IMR-90 (cell line): ENCODE results near the gene EDA. TPM values are rescaled to one million over a fixed set of nuclear protein-coding genes. Genes with fewer than 3 reads are reported as not detected.

Experiments
- ATAC-seq: fragments of 200-7000 bp; cut with Tn5 transposase; 2 replicates; pipeline ENCODE4 v1.9.1; 2020; ENCODE audit warnings: low read depth, mild to moderate bottlenecking, moderate library complexity
- BruUV-seq: library from RNA; stranded (reverse); fragments of 400-500 nt; replicated peaks from 2 replicates; lab custom pipeline; 2021; lab: Mats Ljungman, UMichigan
- CTCF ChIA-PET: fragments of 300-600 bp; formaldehyde crosslinking; extraction: SDS; loops from one replicate; lab custom pipeline; 2021; ENCODE audit warnings: antibody characterized with exemption; lab: Yijun Ruan, JAX
- POLR2A ChIA-PET: fragments of 300-600 bp; sonication (Branson Sonifier 250); formaldehyde crosslinking; loops from one replicate; lab custom pipeline; 2022; ENCODE audit warnings: antibody characterized with exemption; ENCODE audit not compliant: unreplicated experiment; lab: Charles Lee
- DNase-seq: peaks from one replicate; pipeline ENCODE4 v3.0.0; 2013
- H2AFZ ChIP-seq: replicated peaks from 2 replicates; pipeline ENCODE3; 2013; ENCODE audit warnings: low read length, mild to moderate bottlenecking; ENCODE audit not compliant: poor library complexity
- H2AK5ac ChIP-seq: 2 replicates; pipeline ENCODE4 v1.6.1; 2013; ENCODE audit warnings: low read depth, low read length, inconsistent platforms
- H2AK9ac ChIP-seq: replicated peaks from 2 replicates; pipeline ENCODE3; 2013; ENCODE audit warnings: mild to moderate bottlenecking, low read depth, low read length, moderate library complexity; ENCODE audit not compliant: poor library complexity
- H2BK120ac ChIP-seq: 2 replicates; pipeline ENCODE4 v1.6.1; 2013; ENCODE audit warnings: low read depth, low read length, inconsistent platforms
- H2BK15ac ChIP-seq: 3 replicates; pipeline ENCODE4 v1.6.1; 2013; ENCODE audit warnings: low read depth, low read length, inconsistent platforms
- H2BK20ac ChIP-seq: 2 replicates; pipeline ENCODE4 v1.6.1; 2013; ENCODE audit warnings: low read depth, mild to moderate bottlenecking, inconsistent platforms, low read length, moderate library complexity
- H2BK5ac ChIP-seq: 2 replicates; pipeline ENCODE4 v1.6.1; 2013; ENCODE audit warnings: mild to moderate bottlenecking, low read depth, low read length, inconsistent platforms; ENCODE audit not compliant: poor library complexity, severe bottlenecking
- H3K14ac ChIP-seq: replicated peaks from 2 replicates; pipeline ENCODE4 v1.6.1; 2013; ENCODE audit warnings: low read depth, low read length, inconsistent platforms
- H3K18ac ChIP-seq: 2 replicates; pipeline ENCODE4 v1.6.1; 2013; ENCODE audit warnings: low read depth, low read length, control low read depth
- H3K23ac ChIP-seq: 2 replicates; pipeline ENCODE4 v1.6.1; 2013; ENCODE audit warnings: low read depth, low read length, inconsistent platforms
- H3K27ac ChIP-seq: 2 replicates; pipeline ENCODE4 v1.5.1; 2013; ENCODE audit warnings: mild to moderate bottlenecking, control low read depth, low read length; ENCODE audit not compliant: insufficient read depth
- H3K27me3 ChIP-seq: 2 replicates; pipeline ENCODE4 v1.6.1; 2013; ENCODE audit warnings: low read length; ENCODE audit not compliant: control insufficient read depth, insufficient read depth
- H3K36me3 ChIP-seq: 2 replicates; pipeline ENCODE4 v1.6.1; 2013; ENCODE audit warnings: low read length, mixed read lengths; ENCODE audit not compliant: control insufficient read depth, insufficient read depth
- H3K4ac ChIP-seq: 2 replicates; pipeline ENCODE4 v1.6.1; 2013; ENCODE audit warnings: low read depth, low read length, inconsistent platforms
- H3K4me1 ChIP-seq: 2 replicates; pipeline ENCODE4 v1.6.1; 2013; ENCODE audit warnings: low read length, mixed read lengths; ENCODE audit not compliant: control insufficient read depth, insufficient read depth
- H3K4me2 ChIP-seq: 2 replicates; pipeline ENCODE4 v1.6.1; 2013; ENCODE audit warnings: low read depth, mild to moderate bottlenecking, control low read depth, low read length, moderate library complexity
- H3K4me3 ChIP-seq: 2 replicates; pipeline ENCODE4 v1.5.1; 2013; ENCODE audit warnings: low read depth, mild to moderate bottlenecking, control low read depth, low read length, moderate library complexity; ENCODE audit not compliant: insufficient read depth
- H3K56ac ChIP-seq: 2 replicates; pipeline ENCODE4 v1.6.1; 2013; ENCODE audit warnings: low read length, inconsistent platforms; ENCODE audit not compliant: insufficient read depth; ENCODE audit errors: extremely low read depth
- H3K79me1 ChIP-seq, 2 experiments: 2 replicates each; pipeline ENCODE4 v1.6.1; 2013; ENCODE audit warnings: low read length in 2 of 2, inconsistent platforms in 1 of 2, low read depth in 1 of 2
- H3K9ac ChIP-seq: 2 replicates; pipeline ENCODE4 v1.6.1; 2013; ENCODE audit warnings: low read depth, low read length, control low read depth
- H3K9me1 ChIP-seq: 2 replicates; pipeline ENCODE4 v1.6.1; 2013; ENCODE audit warnings: low read length, inconsistent platforms; ENCODE audit not compliant: insufficient read depth
- H3K9me3 ChIP-seq: 2 replicates; pipeline ENCODE4 v1.6.1; 2013; ENCODE audit warnings: low read length; ENCODE audit not compliant: control insufficient read depth, insufficient read depth
- H4K20me1 ChIP-seq: 2 replicates; pipeline ENCODE4 v1.6.1; 2013; ENCODE audit warnings: low read length, inconsistent platforms; ENCODE audit not compliant: insufficient read depth
- H4K5ac ChIP-seq: 2 replicates; pipeline ENCODE4 v1.6.1; 2013; ENCODE audit warnings: mild to moderate bottlenecking, low read depth, low read length, control low read depth
- H4K8ac ChIP-seq, 2 experiments: 2 replicates each; pipeline ENCODE4 v1.6.1; 2013; ENCODE audit warnings: low read depth in 2 of 2, low read length in 2 of 2, control low read depth in 1 of 2, inconsistent platforms in 1 of 2
- H4K91ac ChIP-seq: 2 replicates; pipeline ENCODE4 v1.6.1; 2013; ENCODE audit warnings: low read depth, low read length, inconsistent platforms; ENCODE audit not compliant: insufficient read depth
- BHLHE40 ChIP-seq: fragments of 150-350 bp; IDR thresholded peaks from 2 replicates; pipeline ENCODE4 v1.6.1; 2016; ENCODE audit warnings: mild to moderate bottlenecking, low read depth, low read length
- CEBPB ChIP-seq: IDR thresholded peaks from 2 replicates; pipeline ENCODE4 v1.6.1; 2012; ENCODE audit warnings: low read depth, low read length, improper control_type of control experiment
- CHD1 ChIP-seq: IDR thresholded peaks from 2 replicates; pipeline ENCODE4 v1.6.1; 2012; ENCODE audit warnings: low read depth, low read length, improper control_type of control experiment
- FOS ChIP-seq: fragments of 150-350 bp; IDR thresholded peaks from 2 replicates; pipeline ENCODE4 v1.6.1; 2016; ENCODE audit warnings: low read depth, low read length
- MAFK ChIP-seq: IDR thresholded peaks from 2 replicates; pipeline ENCODE4 v1.6.1; 2012; ENCODE audit warnings: low read depth, low read length, improper control_type of control experiment
- MAZ ChIP-seq: IDR thresholded peaks from 2 replicates; pipeline ENCODE4 v1.6.1; 2012; ENCODE audit warnings: low read depth, mild to moderate bottlenecking, low read length, improper control_type of control experiment, moderate library complexity, borderline replicate concordance
- MXI1 ChIP-seq: IDR thresholded peaks from 2 replicates; pipeline ENCODE4 v1.6.1; 2012; ENCODE audit warnings: low read depth, mild to moderate bottlenecking, low read length, moderate library complexity, borderline replicate concordance
- NFE2L2 ChIP-seq: fragments of 150-350 bp; IDR thresholded peaks from 2 replicates; pipeline ENCODE4 v1.6.1; 2016; ENCODE audit warnings: low read depth, mild to moderate bottlenecking, low read length
- POLR2A ChIP-seq: IDR thresholded peaks from 2 replicates; pipeline ENCODE4 v1.6.1; 2012; ENCODE audit warnings: mild to moderate bottlenecking, low read depth, low read length
- RAD21 ChIP-seq: IDR thresholded peaks from 2 replicates; pipeline ENCODE4 v1.6.1; 2012; ENCODE audit warnings: low read length, improper control_type of control experiment
- RCOR1 ChIP-seq: IDR thresholded peaks from 2 replicates; pipeline ENCODE4 v1.6.1; 2012; ENCODE audit warnings: mild to moderate bottlenecking, low read length, improper control_type of control experiment; ENCODE audit not compliant: insufficient replicate concordance
- RFX5 ChIP-seq: IDR thresholded peaks from 2 replicates; pipeline ENCODE4 v1.8.0; 2012; ENCODE audit warnings: low read depth, mild to moderate bottlenecking, low read length, moderate library complexity
- SMC3 ChIP-seq: fragments of 150-350 bp; IDR thresholded peaks from 2 replicates; pipeline ENCODE4 v1.6.1; 2016; ENCODE audit warnings: low read depth, mild to moderate bottlenecking, antibody characterized with exemption, low read length, moderate library complexity
- USF2 ChIP-seq: fragments of 150-350 bp; IDR thresholded peaks from 2 replicates; pipeline ENCODE4 v1.6.1; 2017; ENCODE audit warnings: mild to moderate bottlenecking, antibody characterized with exemption, low read length, low read depth
- WGBS, 2 experiments: methylation state at CpG; one replicate each; pipeline versions ENCODE4 v1.1.5 to v1.1.7; 2013; ENCODE audit warnings: missing lambda C conversion rate in 2 of 2; ENCODE audit not compliant: insufficient read length in 1 of 2; ENCODE audit errors: extremely low coverage in 2 of 2; 5-methylcytosine and 5-hydroxymethylcytosine counted together
- dilution Hi-C: fragments of 300-500 bp; cut with HindIII; formaldehyde crosslinking; loops from one replicate; pipeline ENCODE4 v1.14.3; 2018; ENCODE audit warnings: low sequenced_read_pairs; ENCODE audit not compliant: unreplicated experiment
- in situ Hi-C: fragments of 300-500 bp; cut with MboI; formaldehyde crosslinking; loops from 3 replicates; pipeline ENCODE4 v1.14.3; 2019; ENCODE audit warnings: low sequenced_read_pairs, inconsistent platforms, mixed read lengths
- intact Hi-C: fragments of 100-400 bp; cut with micrococcal nuclease; formaldehyde crosslinking; loops from 2 replicates; pipeline ENCODE4 v1.10.0; 2022
- polyA plus RNA-seq, 3 experiments: library from polyadenylated mRNA; depleted of rRNA; stranded (reverse); fragments of >200 nt; gene quantifications; 2 replicates each; pipeline ENCODE4 v1.2.3, GENCODE V29; 2012; ENCODE audit warnings: low replicate concordance in 1 of 3
- total RNA-seq: library from RNA; depleted of rRNA; stranded (reverse); fragments of >200 nt; gene quantifications from 2 replicates; pipeline ENCODE4 v1.2.3, GENCODE V29; 2012
- TF ChIP-seq, protein P1 (sequence below): conservative IDR thresholded peaks from 2 replicates; pipeline ENCODE4 v1.5.1; 2012; ENCODE audit warnings: mild to moderate bottlenecking, low read depth, low read length, improper control_type of control experiment
- TF ChIP-seq, protein P2 (sequence below): fragments of 150-350 bp; IDR thresholded peaks from 2 replicates; pipeline ENCODE4 v1.6.1; 2016; ENCODE audit warnings: low read depth, mild to moderate bottlenecking, low read length, moderate library complexity, borderline replicate concordance

The EDA gene
- total and polyA plus RNA-seq, 2 of the 4 experiments (the other 2 are of a cell fraction) = under 0.01 TPM; not detected in 1

GRCh38 chrX:70012756-70013155, 396.8 kb downstream of the EDA start:
- no TSS peak for BruUV-seq
- DNase-seq (no peak), ATAC-seq (no peak)
- WGBS, 2 experiments = no CpG with 5 or more reads among the region's 4 CpGs
- Histone ChIP-seq H3K23ac (no peak overlapping the region), H4K8ac (no peak overlapping the region), H2BK20ac (no peak overlapping the region), H2AFZ (no peak overlapping the region), H3K4me3 (no peak overlapping the region), H2BK15ac (no peak overlapping the region), H3K36me3 (no peaks in the 10 kb centered on the region), H3K4me2 (no peak overlapping the region), H3K4ac (no peak overlapping the region), H2BK5ac (no peak overlapping the region), H2BK120ac (no peak overlapping the region), H3K4me1 (no peaks in the 10 kb centered on the region), H4K5ac (no peak overlapping the region), H3K27ac (no peak overlapping the region), H3K9ac (no peak overlapping the region), H2AK5ac (no peak overlapping the region), H3K14ac (no peak overlapping the region), H3K79me1 (no peaks in the 10 kb centered on the region), H3K9me1 (no peaks in the 10 kb centered on the region), H3K27me3 (peaks cover 5% of the 10 kb centered on the region), H4K91ac (no peak overlapping the region), H3K56ac (no peak overlapping the region), H3K18ac (no peak overlapping the region), H4K20me1 (no peaks in the 10 kb centered on the region), H2AK9ac (no peak overlapping the region), H3K9me3 (no peaks in the 10 kb centered on the region)
- dilution Hi-C loops (no loop called here), intact Hi-C loops (no loop called here), in situ Hi-C loops (no loop called here)
- ChIA-PET CTCF (interaction anchor here (0.7 kb wide), 1 partner anchor 18 kb away, joined by 3 read pairs; no protein-coding TSS in a partner anchor), POLR2A (no interaction called here)
- TF ChIP-seq MAFK = no peak
- no peak for TF ChIP-seq CHD1
- no peak for TF ChIP-seq POLR2A
- TF ChIP-seq, protein P1, sequence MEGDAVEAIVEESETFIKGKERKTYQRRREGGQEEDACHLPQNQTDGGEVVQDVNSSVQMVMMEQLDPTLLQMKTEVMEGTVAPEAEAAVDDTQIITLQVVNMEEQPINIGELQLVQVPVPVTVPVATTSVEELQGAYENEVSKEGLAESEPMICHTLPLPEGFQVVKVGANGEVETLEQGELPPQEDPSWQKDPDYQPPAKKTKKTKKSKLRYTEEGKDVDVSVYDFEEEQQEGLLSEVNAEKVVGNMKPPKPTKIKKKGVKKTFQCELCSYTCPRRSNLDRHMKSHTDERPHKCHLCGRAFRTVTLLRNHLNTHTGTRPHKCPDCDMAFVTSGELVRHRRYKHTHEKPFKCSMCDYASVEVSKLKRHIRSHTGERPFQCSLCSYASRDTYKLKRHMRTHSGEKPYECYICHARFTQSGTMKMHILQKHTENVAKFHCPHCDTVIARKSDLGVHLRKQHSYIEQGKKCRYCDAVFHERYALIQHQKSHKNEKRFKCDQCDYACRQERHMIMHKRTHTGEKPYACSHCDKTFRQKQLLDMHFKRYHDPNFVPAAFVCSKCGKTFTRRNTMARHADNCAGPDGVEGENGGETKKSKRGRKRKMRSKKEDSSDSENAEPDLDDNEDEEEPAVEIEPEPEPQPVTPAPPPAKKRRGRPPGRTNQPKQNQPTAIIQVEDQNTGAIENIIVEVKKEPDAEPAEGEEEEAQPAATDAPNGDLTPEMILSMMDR = no peak
- TF ChIP-seq, protein P2, sequence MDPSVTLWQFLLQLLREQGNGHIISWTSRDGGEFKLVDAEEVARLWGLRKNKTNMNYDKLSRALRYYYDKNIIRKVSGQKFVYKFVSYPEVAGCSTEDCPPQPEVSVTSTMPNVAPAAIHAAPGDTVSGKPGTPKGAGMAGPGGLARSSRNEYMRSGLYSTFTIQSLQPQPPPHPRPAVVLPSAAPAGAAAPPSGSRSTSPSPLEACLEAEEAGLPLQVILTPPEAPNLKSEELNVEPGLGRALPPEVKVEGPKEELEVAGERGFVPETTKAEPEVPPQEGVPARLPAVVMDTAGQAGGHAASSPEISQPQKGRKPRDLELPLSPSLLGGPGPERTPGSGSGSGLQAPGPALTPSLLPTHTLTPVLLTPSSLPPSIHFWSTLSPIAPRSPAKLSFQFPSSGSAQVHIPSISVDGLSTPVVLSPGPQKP = no peak
- no peak for TF ChIP-seq SMC3
- TF ChIP-seq NFE2L2 = no peak
- TF ChIP-seq CEBPB = no peak
- TF ChIP-seq RCOR1 = no peak
- no peak for TF ChIP-seq RFX5
- no peak for TF ChIP-seq USF2
- TF ChIP-seq RAD21 = no peak
- no peak for TF ChIP-seq BHLHE40
- no peak for TF ChIP-seq FOS
- no peak for TF ChIP-seq MAZ
- no peak for TF ChIP-seq MXI1
